PC-3 (cell line): Measurements from ENCODE around the gene DNAH5.

Experiments used
- CTCF ChIP-seq: fragments of 300-600 bp; sonication (generic); conservative IDR thresholded peaks from 2 replicates; pipeline ENCODE4 v1.5.1; 2017; ENCODE audit warnings: antibody characterized with exemption, low read depth, mild to moderate bottlenecking, low read length
- EZH2phosphoT487 ChIP-seq: fragments of 300-600 bp; sonication (generic); IDR thresholded peaks from 2 replicates; pipeline ENCODE4 v1.6.1; 2018; ENCODE audit warnings: mild to moderate bottlenecking, antibody characterized with exemption, low read length, borderline replicate concordance

- no peak for TF ChIP-seq CTCF
- no peak for TF ChIP-seq EZH2phosphoT487
Measured at GRCh38 chr5:13695076-13695712, 249.3 kb downstream of the DNAH5 start.
